GM23338 (cell line): ENCODE results near the gene STEAP1. TPM values are rescaled to one million over a fixed set of nuclear protein-coding genes. Genes with fewer than 3 reads are reported as not detected.

Experiments used
- ATAC-seq: fragments of 200-7000 bp; cut with Tn5 transposase; 3 replicates; pipeline ENCODE4 v1.9.1; 2020
- DNase-seq: peaks from one replicate; pipeline ENCODE4 v3.0.0-alpha.2; 2015; ENCODE audit warnings: low spot score
- H2AFZ ChIP-seq: fragments of 200-600 bp; sonication (generic); 2 replicates; pipeline ENCODE4 v1.8.0; 2016; ENCODE audit warnings: antibody characterized with exemption, mild to moderate bottlenecking, moderate library complexity
- H3F3A ChIP-seq: fragments of 200-600 bp; sonication (generic); replicated peaks from 2 replicates; pipeline ENCODE4 v1.8.0; 2017; ENCODE audit warnings: antibody characterized with exemption, mixed run types, low read depth
- H3K27ac ChIP-seq: fragments of 200-600 bp; sonication (generic); 2 replicates; pipeline ENCODE4 v1.6.1; 2016; ENCODE audit warnings: low read depth
- H3K27me3 ChIP-seq: fragments of 200-600 bp; sonication (generic); 2 replicates; pipeline ENCODE4 v1.8.0; 2016; ENCODE audit warnings: mild to moderate bottlenecking, mixed run types, moderate library complexity; ENCODE audit not compliant: insufficient read depth
- H3K36me3 ChIP-seq: fragments of 200-600 bp; sonication (generic); 2 replicates; pipeline ENCODE4 v1.8.0; 2016; ENCODE audit warnings: mild to moderate bottlenecking; ENCODE audit not compliant: insufficient read depth
- H3K4me1 ChIP-seq: fragments of 200-600 bp; sonication (generic); 2 replicates; pipeline ENCODE4 v1.8.0; 2016; ENCODE audit warnings: mild to moderate bottlenecking, moderate library complexity; ENCODE audit not compliant: insufficient read depth
- H3K4me2 ChIP-seq: fragments of 200-600 bp; sonication (generic); 2 replicates; pipeline ENCODE4 v1.7.1; 2017; ENCODE audit warnings: mixed run types
- H3K4me3 ChIP-seq: fragments of 200-600 bp; sonication (generic); 2 replicates; pipeline ENCODE4 v1.6.1; 2016; ENCODE audit warnings: mixed run types
- H3K79me2 ChIP-seq: fragments of 200-600 bp; sonication (generic); replicated peaks from 2 replicates; pipeline ENCODE4 v1.8.0; 2017; ENCODE audit warnings: mild to moderate bottlenecking; ENCODE audit not compliant: insufficient read depth
- H3K9me2 ChIP-seq: fragments of 200-600 bp; sonication (generic); 2 replicates; pipeline ENCODE4 v1.8.0; 2017; ENCODE audit not compliant: insufficient read depth
- H4K20me1 ChIP-seq: fragments of 200-600 bp; sonication (generic); replicated peaks from 2 replicates; pipeline ENCODE4 v1.8.0; 2017; ENCODE audit warnings: mild to moderate bottlenecking; ENCODE audit not compliant: insufficient read depth
- H3K27ac Mint-ChIP-seq: 2 replicates; pipeline ENCODE4 v1.8.0; 2020; ENCODE audit warnings: inconsistent platforms, mild to moderate bottlenecking, moderate library complexity, mixed read lengths
- H3K27me3 Mint-ChIP-seq: 3 replicates; pipeline ENCODE4 v1.8.0; 2022; ENCODE audit warnings: low read depth, mild to moderate bottlenecking, moderate library complexity, mixed read lengths, inconsistent platforms; ENCODE audit not compliant: insufficient read depth, poor library complexity
- H3K36me3 Mint-ChIP-seq: 3 replicates; pipeline ENCODE4 v1.8.0; 2021; ENCODE audit warnings: low read depth, mild to moderate bottlenecking, inconsistent platforms, moderate library complexity, mixed read lengths
- H3K4me1 Mint-ChIP-seq: 3 replicates; pipeline ENCODE4 v1.8.0; 2020; ENCODE audit warnings: mild to moderate bottlenecking, inconsistent platforms, mixed read lengths
- H3K4me3 Mint-ChIP-seq: 3 replicates; pipeline ENCODE4 v1.8.0; 2021; ENCODE audit warnings: moderate library complexity, mild to moderate bottlenecking, inconsistent platforms, mixed read lengths
- H3K9me3 Mint-ChIP-seq: 3 replicates; pipeline ENCODE4 v1.8.0; 2020; ENCODE audit warnings: moderate library complexity, mild to moderate bottlenecking, inconsistent platforms, mixed read lengths
- CREB1 ChIP-seq: fragments of 250-450 bp; sonication (Bioruptor Pico); IDR thresholded peaks from 2 replicates; pipeline ENCODE4 v1.5.0; 2020; ENCODE audit warnings: low read depth, mild to moderate bottlenecking, moderate library complexity
- CTCF ChIP-seq, 2 experiments: fragments of 200-600 bp in 1 of 2; sonication (generic) in 1 of 2; conservative IDR thresholded peaks; 2 replicates each; pipeline versions ENCODE4 v1.5.1 to v1.6.1; 2016 to 2017; ENCODE audit warnings: antibody characterized with exemption in 2 of 2, low read depth in 2 of 2, mild to moderate bottlenecking in 2 of 2, moderate library complexity in 1 of 2
- ETS1 ChIP-seq: IDR thresholded peaks from 2 replicates; pipeline ENCODE4 v1.6.1; 2016; ENCODE audit warnings: antibody characterized with exemption
- EZH2 ChIP-seq: fragments of 200-600 bp; sonication (generic); IDR thresholded peaks from one replicate; pipeline ENCODE4 v1.8.0; 2017; ENCODE audit warnings: antibody characterized with exemption, mild to moderate bottlenecking, low read depth; ENCODE audit not compliant: unreplicated experiment
- EZH2phosphoT487 ChIP-seq: fragments of 200-600 bp; sonication (generic); IDR thresholded peaks from one replicate; pipeline ENCODE4 v1.8.1; 2018; ENCODE audit warnings: antibody characterized with exemption; ENCODE audit not compliant: unreplicated experiment
- JUNB ChIP-seq: IDR thresholded peaks from one replicate; pipeline ENCODE4 v1.6.1; 2016; ENCODE audit warnings: antibody characterized with exemption; ENCODE audit not compliant: unreplicated experiment
- NANOG ChIP-seq: IDR thresholded peaks from 2 replicates; pipeline ENCODE4 v1.6.1; 2016; ENCODE audit warnings: antibody characterized with exemption, borderline replicate concordance
- POLR2AphosphoS5 ChIP-seq: IDR thresholded peaks from 2 replicates; pipeline ENCODE4 v1.6.1; 2016; ENCODE audit warnings: antibody characterized with exemption, low read depth
- STAT1 ChIP-seq: IDR thresholded peaks from one replicate; pipeline ENCODE4 v1.6.1; 2016; ENCODE audit warnings: antibody characterized with exemption; ENCODE audit not compliant: unreplicated experiment
- ZNF114 ChIP-seq: fragments of 250-450 bp; sonication (Bioruptor Pico); IDR thresholded peaks from 2 replicates; pipeline ENCODE4 v1.5.0; 2020; ENCODE audit warnings: mild to moderate bottlenecking, moderate library complexity
- polyA plus RNA-seq: library from polyadenylated mRNA; unstranded; fragments of >200 nt; fragmentation: Nextera tagmentation; extraction: Ambion mirVana; gene quantifications from 2 replicates; pipeline ENCODE4 v1.2.1, GENCODE V29; 2016
- total RNA-seq: library from RNA; depleted of rRNA; stranded (reverse); fragments of >200 nt; shearing (Covaris generic); gene quantifications from 2 replicates; pipeline ENCODE4 v1.2.3, GENCODE V29; 2014
- TF ChIP-seq, protein P1 (sequence below): IDR thresholded peaks from one replicate; pipeline ENCODE4 v1.6.1; 2018; ENCODE audit warnings: antibody characterized with exemption; ENCODE audit not compliant: unreplicated experiment
- TF ChIP-seq, protein P2 (sequence below): fragments of 250-450 bp; sonication (Bioruptor Pico); IDR thresholded peaks from 2 replicates; pipeline ENCODE4 v1.5.0; 2020; ENCODE audit warnings: mild to moderate bottlenecking, moderate library complexity

The STEAP1 gene
- total and polyA plus RNA-seq, 2 experiments from 2014 or later, result 14.7 to 14.9 TPM

- Mint-ChIP-seq H3K4me3 (no peak overlapping the region), H3K27me3 (peaks cover 2% of the 10 kb centered on the region), H3K9me3 (peaks cover 9% of the 10 kb centered on the region; the same call in 2 of the 3 replicates), H3K36me3 (0 out of 3 replicates have a peak, but pooled peaks cover 3% of the 10 kb centered on the region), H3K27ac (no peak overlapping the region), H3K4me1 (no peaks in the 10 kb centered on the region)
- Histone ChIP-seq H3K27ac (no peak overlapping the region), H3K4me1 (no peaks in the 10 kb centered on the region), H3K36me3 (no peaks in the 10 kb centered on the region), H3F3A (no peaks in the 10 kb centered on the region), H2AFZ (no peak overlapping the region), H3K79me2 (no peaks in the 10 kb centered on the region), H3K4me3 (no peak overlapping the region), H3K4me2 (no peak overlapping the region), H3K9me2 (0 out of 2 replicates have a peak, but pooled peaks cover 7% of the 10 kb centered on the region), H3K27me3 (no peaks in the 10 kb centered on the region), H4K20me1 (no peaks in the 10 kb centered on the region)
- DNase-seq (no peak), ATAC-seq (no peak)
- no peak for TF ChIP-seq CREB1
- TF ChIP-seq, protein P1, sequence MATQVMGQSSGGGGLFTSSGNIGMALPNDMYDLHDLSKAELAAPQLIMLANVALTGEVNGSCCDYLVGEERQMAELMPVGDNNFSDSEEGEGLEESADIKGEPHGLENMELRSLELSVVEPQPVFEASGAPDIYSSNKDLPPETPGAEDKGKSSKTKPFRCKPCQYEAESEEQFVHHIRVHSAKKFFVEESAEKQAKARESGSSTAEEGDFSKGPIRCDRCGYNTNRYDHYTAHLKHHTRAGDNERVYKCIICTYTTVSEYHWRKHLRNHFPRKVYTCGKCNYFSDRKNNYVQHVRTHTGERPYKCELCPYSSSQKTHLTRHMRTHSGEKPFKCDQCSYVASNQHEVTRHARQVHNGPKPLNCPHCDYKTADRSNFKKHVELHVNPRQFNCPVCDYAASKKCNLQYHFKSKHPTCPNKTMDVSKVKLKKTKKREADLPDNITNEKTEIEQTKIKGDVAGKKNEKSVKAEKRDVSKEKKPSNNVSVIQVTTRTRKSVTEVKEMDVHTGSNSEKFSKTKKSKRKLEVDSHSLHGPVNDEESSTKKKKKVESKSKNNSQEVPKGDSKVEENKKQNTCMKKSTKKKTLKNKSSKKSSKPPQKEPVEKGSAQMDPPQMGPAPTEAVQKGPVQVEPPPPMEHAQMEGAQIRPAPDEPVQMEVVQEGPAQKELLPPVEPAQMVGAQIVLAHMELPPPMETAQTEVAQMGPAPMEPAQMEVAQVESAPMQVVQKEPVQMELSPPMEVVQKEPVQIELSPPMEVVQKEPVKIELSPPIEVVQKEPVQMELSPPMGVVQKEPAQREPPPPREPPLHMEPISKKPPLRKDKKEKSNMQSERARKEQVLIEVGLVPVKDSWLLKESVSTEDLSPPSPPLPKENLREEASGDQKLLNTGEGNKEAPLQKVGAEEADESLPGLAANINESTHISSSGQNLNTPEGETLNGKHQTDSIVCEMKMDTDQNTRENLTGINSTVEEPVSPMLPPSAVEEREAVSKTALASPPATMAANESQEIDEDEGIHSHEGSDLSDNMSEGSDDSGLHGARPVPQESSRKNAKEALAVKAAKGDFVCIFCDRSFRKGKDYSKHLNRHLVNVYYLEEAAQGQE, result no peak
- no peak for TF ChIP-seq EZH2phosphoT487
- no peak for TF ChIP-seq STAT1
- no peak for TF ChIP-seq EZH2
- no peak for TF ChIP-seq CTCF (conservative IDR thresholded peaks at IDR 0.05; ENCODE audit: low read depth in 2 of 2)
- no peak for TF ChIP-seq JUNB
- TF ChIP-seq NANOG, result no peak
- TF ChIP-seq, protein P2, sequence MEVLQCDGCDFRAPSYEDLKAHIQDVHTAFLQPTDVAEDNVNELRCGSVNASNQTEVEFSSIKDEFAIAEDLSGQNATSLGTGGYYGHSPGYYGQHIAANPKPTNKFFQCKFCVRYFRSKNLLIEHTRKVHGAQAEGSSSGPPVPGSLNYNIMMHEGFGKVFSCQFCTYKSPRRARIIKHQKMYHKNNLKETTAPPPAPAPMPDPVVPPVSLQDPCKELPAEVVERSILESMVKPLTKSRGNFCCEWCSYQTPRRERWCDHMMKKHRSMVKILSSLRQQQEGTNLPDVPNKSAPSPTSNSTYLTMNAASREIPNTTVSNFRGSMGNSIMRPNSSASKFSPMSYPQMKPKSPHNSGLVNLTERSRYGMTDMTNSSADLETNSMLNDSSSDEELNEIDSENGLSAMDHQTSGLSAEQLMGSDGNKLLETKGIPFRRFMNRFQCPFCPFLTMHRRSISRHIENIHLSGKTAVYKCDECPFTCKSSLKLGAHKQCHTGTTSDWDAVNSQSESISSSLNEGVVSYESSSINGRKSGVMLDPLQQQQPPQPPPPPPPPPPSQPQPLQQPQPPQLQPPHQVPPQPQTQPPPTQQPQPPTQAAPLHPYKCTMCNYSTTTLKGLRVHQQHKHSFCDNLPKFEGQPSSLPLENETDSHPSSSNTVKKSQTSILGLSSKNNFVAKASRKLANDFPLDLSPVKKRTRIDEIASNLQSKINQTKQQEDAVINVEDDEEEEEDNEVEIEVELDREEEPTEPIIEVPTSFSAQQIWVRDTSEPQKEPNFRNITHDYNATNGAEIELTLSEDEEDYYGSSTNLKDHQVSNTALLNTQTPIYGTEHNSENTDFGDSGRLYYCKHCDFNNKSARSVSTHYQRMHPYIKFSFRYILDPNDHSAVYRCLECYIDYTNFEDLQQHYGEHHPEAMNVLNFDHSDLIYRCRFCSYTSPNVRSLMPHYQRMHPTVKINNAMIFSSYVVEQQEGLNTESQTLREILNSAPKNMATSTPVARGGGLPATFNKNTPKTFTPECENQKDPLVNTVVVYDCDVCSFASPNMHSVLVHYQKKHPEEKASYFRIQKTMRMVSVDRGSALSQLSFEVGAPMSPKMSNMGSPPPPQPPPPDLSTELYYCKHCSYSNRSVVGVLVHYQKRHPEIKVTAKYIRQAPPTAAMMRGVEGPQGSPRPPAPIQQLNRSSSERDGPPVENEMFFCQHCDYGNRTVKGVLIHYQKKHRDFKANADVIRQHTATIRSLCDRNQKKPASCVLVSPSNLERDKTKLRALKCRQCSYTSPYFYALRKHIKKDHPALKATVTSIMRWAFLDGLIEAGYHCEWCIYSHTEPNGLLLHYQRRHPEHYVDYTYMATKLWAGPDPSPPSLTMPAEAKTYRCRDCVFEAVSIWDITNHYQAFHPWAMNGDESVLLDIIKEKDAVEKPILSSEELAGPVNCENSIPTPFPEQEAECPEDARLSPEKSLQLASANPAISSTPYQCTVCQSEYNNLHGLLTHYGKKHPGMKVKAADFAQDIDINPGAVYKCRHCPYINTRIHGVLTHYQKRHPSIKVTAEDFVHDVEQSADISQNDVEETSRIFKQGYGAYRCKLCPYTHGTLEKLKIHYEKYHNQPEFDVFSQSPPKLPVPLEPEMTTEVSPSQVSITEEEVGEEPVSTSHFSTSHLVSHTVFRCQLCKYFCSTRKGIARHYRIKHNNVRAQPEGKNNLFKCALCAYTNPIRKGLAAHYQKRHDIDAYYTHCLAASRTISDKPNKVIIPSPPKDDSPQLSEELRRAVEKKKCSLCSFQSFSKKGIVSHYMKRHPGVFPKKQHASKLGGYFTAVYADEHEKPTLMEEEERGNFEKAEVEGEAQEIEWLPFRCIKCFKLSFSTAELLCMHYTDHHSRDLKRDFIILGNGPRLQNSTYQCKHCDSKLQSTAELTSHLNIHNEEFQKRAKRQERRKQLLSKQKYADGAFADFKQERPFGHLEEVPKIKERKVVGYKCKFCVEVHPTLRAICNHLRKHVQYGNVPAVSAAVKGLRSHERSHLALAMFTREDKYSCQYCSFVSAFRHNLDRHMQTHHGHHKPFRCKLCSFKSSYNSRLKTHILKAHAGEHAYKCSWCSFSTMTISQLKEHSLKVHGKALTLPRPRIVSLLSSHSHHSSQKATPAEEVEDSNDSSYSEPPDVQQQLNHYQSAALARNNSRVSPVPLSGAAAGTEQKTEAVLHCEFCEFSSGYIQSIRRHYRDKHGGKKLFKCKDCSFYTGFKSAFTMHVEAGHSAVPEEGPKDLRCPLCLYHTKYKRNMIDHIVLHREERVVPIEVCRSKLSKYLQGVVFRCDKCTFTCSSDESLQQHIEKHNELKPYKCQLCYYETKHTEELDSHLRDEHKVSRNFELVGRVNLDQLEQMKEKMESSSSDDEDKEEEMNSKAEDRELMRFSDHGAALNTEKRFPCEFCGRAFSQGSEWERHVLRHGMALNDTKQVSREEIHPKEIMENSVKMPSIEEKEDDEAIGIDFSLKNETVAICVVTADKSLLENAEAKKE (CRISPR knock-in tag), result no peak
- TF ChIP-seq ETS1, result no peak
- no peak for TF ChIP-seq ZNF114 (CRISPR knock-in tag)
- no peak for TF ChIP-seq POLR2AphosphoS5
These were observed 15.6 kb downstream of the STEAP1 start for GRCh38 chr7:90169891-90170290.
